Neuron (in vitro differentiated cells): ENCODE results near the gene SLC36A3.
"Not testable (repeated sequence)": the region's sequence is repeated elsewhere in the genome, so short reads cannot be mapped to it uniquely, and the experiment has no call there.

Experiments used
- H2AFZ ChIP-seq: one replicate; pipeline ENCODE4 v1.6.1; 2013; ENCODE audit warnings: low read depth, mild to moderate bottlenecking, inconsistent platforms, low read length, moderate library complexity
- H3K27me3 ChIP-seq: one replicate; pipeline ENCODE4 v1.6.1; 2013; ENCODE audit warnings: low read length; ENCODE audit not compliant: insufficient read depth
- H3K36me3 ChIP-seq: one replicate; pipeline ENCODE4 v1.6.1; 2013; ENCODE audit warnings: low read length; ENCODE audit not compliant: insufficient read depth
- H3K4me1 ChIP-seq: one replicate; pipeline ENCODE4 v1.6.1; 2013; ENCODE audit warnings: low read length; ENCODE audit not compliant: insufficient read depth
- H3K4me3 ChIP-seq: 2 replicates; pipeline ENCODE4 v1.5.1; 2013; ENCODE audit warnings: mild to moderate bottlenecking, low read length, moderate library complexity
- H3K9me3 ChIP-seq: one replicate; pipeline ENCODE4 v1.6.1; 2013; ENCODE audit warnings: low read length

The SLC36A3 gene

DNA sequence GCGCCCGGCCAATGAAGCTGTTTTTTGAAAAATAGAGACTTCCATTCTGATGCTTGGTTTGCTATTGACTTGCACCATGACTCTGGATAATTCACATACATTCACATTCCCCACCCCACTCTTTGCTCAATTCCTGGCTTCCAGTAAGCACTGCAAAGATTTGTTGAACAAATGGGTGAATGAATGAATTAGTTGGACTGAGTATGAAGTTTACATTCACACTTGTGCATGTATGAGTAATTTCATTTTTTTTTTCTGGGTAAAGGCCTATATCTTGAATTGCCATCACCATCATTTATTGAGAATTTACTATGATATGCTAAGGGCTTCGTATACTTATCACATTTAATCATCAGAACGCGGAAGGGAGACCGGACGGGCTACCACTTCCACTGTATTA is 65.9 kb downstream of the SLC36A3 start:
- Histone ChIP-seq H3K4me1 (no peaks in the 10 kb centered on the region), H3K36me3 (no peaks in the 10 kb centered on the region), H3K4me3 (no peak overlapping the region), H3K27me3 (peaks cover 4% of the 10 kb centered on the region), H2AFZ (no peak overlapping the region), H3K9me3 (no peaks in the 10 kb centered on the region)

DNA sequence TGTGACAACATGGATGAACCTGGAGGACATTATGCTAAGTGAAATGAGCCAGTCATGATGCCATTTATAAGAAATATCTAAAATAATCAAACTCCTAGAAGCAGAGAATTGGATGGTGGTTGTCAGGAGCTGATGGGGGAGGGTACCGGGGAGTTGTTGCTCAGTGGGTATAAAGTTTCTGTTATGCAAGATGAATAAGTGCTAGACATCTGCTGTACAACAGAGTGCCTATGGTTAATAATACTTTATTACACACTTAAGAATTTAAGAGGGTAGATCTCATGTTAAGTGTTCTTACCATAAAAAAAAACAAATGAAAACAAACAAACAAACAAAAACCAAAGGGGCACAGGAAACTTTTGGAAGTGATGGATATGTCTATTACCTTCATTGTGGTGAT is 66.7 kb downstream of the SLC36A3 start:
- no peak overlapping the region for H3K4me3 ChIP-seq
- peaks cover 4% of the 10 kb centered on the region for H3K27me3 ChIP-seq
- H3K36me3 ChIP-seq, result no peaks in the 10 kb centered on the region
- H3K4me1 ChIP-seq, result no peaks in the 10 kb centered on the region
- H3K9me3 ChIP-seq, result no peaks in the 10 kb centered on the region
- H2AFZ ChIP-seq, result no peak overlapping the region

DNA sequence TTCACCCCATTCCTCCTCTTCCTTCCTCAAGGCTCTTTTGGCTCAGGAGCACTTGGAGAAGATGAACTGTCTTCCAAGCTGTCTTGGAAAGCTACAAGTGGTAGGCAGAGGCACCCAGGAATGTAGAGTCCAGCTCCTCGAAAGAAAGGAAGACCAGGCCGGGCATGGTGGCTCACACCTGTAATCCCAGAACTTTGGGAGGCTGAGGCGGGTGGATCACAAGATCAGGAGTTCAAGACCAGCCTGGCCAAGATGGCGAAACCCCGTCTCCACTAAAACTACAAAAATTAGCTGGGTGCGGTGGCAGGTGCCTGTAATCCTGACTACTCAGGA is 68.4 kb downstream of the SLC36A3 start:
- H3K27me3 ChIP-seq, H3K4me3 ChIP-seq, H3K9me3 ChIP-seq, H2AFZ ChIP-seq, H3K36me3 ChIP-seq, H3K4me1 ChIP-seq: not testable (repeated sequence)

DNA sequence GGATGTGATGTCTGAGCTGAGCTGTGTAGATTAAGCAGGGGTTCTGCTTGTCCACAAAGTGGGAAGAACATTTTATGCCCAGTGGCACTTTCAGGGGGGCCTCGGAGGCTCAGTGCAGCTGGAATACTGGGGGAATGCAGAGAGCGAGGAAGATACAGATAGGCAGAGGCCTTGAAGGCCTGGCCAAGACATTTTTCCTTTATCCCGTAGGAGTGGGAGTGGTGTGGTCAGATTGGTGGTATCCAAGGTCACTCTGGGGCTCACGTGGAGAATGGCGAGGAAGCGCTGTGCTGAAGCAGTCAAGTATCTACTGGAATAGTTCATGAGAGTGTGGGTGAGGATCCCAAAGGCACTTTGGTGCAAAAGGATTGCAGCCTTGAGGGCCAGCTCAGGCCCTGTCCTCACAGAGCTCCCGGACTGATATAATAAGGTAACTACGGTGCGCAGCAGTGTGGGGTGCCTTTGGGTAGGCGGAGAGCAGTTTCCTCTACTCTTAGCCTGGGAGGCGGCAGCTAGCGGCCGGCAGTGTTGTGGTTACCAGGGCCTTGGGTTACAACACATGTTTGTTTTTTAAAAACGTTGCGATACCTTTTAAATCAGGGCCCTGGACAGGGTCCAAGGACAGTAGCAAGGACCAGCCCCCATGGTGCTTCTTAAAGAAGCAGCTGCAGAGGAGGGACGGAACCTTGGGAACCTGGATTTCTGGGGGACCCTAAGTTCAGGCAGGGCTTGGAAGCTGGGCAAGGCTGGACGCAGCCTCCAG is 68.9 kb downstream of the SLC36A3 start:
- H3K36me3 ChIP-seq, result no peaks in the 10 kb centered on the region
- no peak overlapping the region for H2AFZ ChIP-seq
- H3K27me3 ChIP-seq, result peaks cover 4% of the 10 kb centered on the region
- H3K9me3 ChIP-seq, result no peaks in the 10 kb centered on the region
- H3K4me3 ChIP-seq, result no peak overlapping the region
- H3K4me1 ChIP-seq, result no peaks in the 10 kb centered on the region

DNA sequence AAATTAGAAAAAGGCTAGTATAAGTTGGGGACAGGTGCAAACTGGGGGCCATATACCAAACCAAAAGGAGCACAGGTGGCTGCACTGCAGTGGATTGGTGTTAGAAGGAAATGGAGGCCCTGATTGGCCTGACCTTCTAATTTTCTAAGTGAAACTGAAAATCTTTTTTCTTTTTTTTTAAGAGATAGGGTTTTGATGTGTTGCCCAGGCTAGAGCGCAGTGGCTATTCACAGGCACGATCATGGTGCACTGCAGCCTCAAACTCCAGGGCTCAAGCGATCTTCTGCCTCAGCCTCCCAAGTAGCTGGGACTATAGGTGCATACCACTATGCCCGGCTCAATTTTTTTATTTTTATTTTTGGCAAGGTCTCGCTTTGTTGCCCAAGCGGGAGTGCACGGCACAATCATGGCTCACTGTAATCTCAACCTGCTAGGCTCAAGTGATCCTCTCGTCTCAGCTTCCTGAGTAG is 69.9 kb downstream of the SLC36A3 start:
- H3K4me3 ChIP-seq, result no peak overlapping the region
- H3K4me1 ChIP-seq, result no peaks in the 10 kb centered on the region
- H3K9me3 ChIP-seq, result no peaks in the 10 kb centered on the region
- no peaks in the 10 kb centered on the region for H3K36me3 ChIP-seq
- H3K27me3 ChIP-seq, result peaks cover 4% of the 10 kb centered on the region
- no peak overlapping the region for H2AFZ ChIP-seq

DNA sequence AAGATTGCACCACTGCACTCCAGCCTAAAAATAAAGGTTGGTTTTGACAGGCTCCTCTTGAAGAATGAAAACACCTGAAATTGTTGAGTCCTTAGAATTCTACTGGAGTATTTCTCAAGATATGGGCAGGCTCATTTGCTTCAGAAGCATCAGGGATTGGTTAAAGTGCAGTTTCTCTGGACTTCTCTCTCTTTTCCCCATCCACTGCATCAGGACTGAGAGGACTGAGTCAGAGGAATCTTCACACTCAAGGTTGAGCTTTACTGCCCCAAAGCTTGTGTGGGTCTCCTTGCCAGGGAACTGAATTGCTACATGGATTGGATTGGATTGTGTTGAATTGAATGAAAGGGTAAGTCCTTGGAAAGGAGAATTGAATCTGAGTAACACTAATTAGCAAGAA is 72.2 kb downstream of the SLC36A3 start:
- Histone ChIP-seq H3K9me3 (no peaks in the 10 kb centered on the region), H3K36me3 (no peaks in the 10 kb centered on the region), H3K4me3 (no peak overlapping the region), H3K27me3 (peaks cover 2% of the 10 kb centered on the region), H3K4me1 (no peaks in the 10 kb centered on the region), H2AFZ (no peak overlapping the region)

DNA sequence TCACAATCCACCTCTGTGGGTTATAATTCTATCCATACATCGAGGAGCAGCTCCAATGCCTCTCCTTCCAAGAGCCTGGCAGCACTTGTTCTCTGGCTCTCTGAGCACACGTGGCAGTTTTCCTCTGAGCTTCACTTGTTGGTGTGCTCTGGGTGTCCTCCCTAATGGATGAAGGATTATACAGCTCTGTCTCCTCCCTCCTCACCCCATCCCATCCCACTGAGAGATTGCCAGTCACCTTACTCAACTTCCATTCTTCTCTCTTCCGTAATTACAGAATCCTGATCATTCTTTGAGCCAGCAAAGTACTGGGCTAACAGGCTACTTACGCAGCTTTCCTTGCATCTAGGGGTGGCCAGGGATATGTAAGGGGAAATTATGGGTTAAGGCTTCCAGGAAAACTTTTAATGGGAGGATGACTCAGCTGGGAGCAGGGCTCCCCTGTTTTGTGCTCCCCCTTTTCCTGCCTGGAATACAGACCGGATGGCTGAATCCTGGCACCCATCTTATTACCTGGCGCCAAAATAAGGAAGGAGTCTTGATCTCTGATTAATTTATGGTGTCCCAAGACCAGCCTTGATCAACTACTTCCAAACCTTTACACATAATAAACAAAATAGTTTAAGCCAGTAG is 73.4 kb downstream of the SLC36A3 start:
- Histone ChIP-seq H2AFZ (no peak overlapping the region), H3K27me3 (peaks cover 2% of the 10 kb centered on the region), H3K9me3 (no peaks in the 10 kb centered on the region), H3K4me3 (no peak overlapping the region), H3K4me1 (no peaks in the 10 kb centered on the region), H3K36me3 (no peaks in the 10 kb centered on the region)

DNA sequence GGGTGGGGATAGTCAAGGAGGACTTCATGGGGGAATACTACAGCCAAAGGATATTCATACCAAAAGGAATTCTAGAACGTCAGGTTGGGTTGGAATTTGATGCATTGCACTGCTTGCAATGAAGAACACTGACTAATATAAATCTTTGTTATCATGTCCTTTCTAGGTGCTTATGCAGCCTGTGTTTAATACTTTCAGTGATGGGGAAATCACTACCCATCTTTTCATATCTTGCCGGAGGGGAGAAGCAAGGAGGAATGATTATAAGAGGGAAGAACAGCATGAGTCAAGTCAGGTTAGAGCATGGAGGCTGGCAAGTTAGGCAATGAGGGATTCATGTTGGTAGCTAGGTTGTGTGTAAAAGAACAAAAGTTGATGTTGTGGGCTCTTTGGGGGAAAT is 74.6 kb downstream of the SLC36A3 start:
- no peak overlapping the region for H3K4me3 ChIP-seq
- H2AFZ ChIP-seq, result no peak overlapping the region
- H3K9me3 ChIP-seq, result no peaks in the 10 kb centered on the region
- no peaks in the 10 kb centered on the region for H3K27me3 ChIP-seq
- no peaks in the 10 kb centered on the region for H3K4me1 ChIP-seq
- H3K36me3 ChIP-seq, result no peaks in the 10 kb centered on the region

DNA sequence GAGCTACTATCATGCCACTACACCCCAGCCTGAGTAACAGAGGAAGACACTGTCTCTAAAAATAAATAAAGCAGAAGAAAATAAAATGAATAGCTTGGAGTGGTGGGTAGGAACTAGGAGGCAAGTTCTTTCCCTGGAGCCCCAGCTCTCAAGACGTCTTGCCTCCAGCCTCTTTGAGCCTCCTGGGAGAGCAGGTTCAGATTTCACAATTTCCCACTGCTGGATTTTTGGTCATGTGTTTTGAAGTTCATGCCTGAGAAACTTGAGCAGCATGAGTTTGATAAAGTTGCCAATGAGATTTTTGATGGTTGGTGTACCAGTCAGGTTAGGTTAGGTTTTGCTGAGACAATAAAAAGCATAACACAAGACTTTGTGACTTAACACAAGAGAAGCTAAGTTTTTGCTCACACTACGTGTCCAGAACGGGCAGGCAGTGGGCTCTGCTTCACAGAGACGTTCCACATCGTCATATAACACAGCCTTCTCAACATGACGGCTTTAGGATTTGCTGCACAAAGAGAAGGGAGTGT is 75.6 kb downstream of the SLC36A3 start:
- Histone ChIP-seq H2AFZ (no peak overlapping the region), H3K27me3 (peaks cover 6% of the 10 kb centered on the region)

More for the DNA sequence above, 75.6 kb downstream of the SLC36A3 start:
- Histone ChIP-seq H3K4me3 (no peak overlapping the region), H3K4me1 (peaks cover 4% of the 10 kb centered on the region), H3K36me3 (no peaks in the 10 kb centered on the region), H3K9me3 (no peaks in the 10 kb centered on the region)
